HG03025 (cell line): ENCODE measurements around the gene OLFML2B.

Experiments used
- ATAC-seq: cut with Tn5 transposase; IDR thresholded peaks from one replicate; pipeline ENCODE4 v1.9.1; 2021; ENCODE audit warnings: mild to moderate bottlenecking, moderate library complexity; ENCODE audit not compliant: unreplicated experiment, low FRiP score

Gene OLFML2B

DNA sequence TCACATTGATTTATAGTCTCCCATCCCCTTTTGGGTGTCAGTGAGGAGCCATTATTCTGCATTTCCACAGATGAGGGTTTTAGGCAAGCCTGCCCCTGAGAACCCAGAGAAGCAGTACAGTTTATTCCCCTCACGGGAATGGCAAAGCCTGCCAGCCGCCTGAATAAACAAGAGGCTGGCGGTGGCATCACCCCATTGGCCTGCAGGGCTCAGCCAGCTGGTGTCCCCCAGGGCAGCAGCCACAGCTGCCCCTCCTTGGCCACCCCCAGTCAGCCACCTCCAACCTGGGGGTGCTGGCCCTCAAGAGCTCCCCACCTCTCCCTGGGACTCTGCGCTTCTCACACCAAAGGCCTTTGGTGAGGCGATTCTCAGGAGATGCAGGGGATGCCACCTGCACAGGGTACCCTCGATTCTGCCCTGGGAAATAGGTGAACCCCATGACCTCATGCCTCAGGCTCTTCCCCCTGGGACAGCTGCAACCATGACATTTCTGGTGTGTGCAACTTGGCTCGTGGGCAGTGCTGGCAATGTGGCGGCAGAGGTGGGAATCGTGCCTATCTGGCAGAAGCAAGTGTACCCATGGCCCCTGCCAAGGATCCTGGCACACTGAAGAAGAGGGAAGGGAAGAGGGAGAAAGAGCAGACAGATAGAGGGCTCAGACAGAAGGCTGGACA, 14.0 kb downstream of the OLFML2B start:
- no peak for ATAC-seq

DNA sequence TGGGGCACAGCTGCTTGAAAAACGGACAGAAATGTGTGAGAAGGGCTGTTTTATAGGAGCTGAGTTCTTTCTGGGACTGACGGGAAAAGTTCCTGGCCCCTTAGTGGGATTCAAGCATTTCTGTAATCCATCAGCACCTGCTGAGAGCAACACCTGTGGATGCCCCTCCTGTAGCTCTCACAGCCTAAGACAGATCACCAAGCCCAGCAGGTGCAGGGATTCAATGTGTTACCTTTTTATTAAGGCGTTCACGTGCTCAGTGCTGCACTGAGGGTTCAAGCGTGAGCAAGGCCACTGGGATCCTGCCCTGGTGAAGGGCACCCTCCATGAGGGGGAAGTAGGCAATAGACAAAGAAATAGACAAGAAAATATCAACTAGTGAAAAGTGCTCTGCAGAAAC, 14.9 kb downstream of the OLFML2B start:
- ATAC-seq, result no peak

DNA sequence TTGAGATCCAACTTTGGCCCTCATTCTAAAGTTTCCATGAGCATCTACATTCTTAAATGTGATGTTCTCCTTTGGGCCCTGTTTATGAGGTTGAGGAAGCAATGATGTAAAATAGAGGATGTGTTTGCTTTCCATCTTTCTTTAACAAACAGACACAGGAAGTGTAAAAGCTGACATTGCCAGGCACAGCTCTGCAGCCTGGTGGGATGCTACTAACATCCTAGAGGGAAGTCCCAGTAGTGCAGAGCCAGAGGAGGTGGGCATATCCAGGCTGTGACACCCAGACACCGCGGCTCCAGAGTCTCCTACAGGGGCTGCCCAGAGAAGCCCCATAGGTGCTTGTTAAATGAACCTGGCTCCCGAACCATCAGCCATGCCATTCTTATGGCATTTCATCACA, 16.2 kb downstream of the OLFML2B start:
- no peak for ATAC-seq

DNA sequence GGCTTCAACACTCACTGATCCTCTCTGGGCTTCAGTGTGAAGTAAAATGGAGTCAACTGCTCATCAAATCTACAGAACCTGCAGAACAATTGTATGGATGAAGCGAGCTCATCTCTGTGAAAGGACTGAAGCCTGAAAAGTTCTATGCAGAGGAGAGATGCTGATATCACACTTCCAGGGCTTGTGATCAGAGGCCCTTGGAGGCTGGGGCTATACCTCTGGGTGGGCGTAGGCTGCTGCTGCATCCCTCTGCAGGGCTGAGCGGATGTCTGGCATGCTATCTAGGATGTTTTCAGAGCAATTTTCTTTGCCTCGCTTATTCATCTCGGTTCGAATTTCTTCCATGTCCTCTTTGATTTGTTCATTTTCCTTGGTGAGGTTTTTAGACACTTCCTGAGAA, 17.6 kb downstream of the OLFML2B start:
- ATAC-seq, result no peak

DNA sequence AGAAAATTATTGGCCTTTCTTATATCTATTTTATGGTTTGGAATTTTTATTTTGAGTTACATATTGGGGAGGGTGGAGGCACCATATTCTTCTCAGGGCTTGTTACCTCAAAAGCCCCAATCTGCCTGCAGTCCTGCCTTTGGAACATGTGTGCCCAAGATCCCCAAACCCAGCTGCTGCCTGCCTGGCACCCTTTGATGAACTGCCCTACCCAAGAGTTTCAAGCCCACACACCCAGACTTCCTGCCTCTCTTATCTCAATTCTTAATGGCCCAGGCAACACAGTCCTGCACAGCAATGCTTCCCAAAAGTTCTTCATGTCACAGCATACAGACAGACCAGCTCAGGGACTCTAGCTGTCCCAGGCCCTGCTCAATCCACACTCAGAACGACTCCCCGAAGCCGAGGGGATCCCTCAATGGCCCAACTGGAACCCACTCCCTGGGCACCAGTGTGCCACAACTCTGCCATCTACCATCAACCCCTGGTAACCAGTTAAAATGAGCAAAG, 19.2 kb downstream of the OLFML2B start:
- no peak for ATAC-seq

DNA sequence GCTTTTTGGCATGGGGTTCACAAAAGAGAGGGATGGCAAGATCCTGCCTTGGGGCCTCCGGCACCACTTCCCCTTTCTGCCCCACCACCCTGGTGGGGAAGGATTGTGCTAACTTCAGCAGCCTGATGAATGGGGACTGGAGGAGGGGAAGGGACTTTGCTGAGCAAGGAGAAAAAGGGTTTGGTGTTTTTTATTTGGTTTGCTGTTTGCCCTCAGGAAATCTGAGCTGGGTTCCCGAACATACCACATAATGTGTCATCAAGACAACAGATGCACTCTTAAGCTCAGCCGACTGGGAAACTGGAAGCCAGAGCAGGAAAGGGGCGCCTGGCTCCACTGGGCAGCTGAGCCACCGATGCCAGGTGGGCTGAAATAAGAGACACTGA, 19.8 kb downstream of the OLFML2B start:
- ATAC-seq, result no peak

DNA sequence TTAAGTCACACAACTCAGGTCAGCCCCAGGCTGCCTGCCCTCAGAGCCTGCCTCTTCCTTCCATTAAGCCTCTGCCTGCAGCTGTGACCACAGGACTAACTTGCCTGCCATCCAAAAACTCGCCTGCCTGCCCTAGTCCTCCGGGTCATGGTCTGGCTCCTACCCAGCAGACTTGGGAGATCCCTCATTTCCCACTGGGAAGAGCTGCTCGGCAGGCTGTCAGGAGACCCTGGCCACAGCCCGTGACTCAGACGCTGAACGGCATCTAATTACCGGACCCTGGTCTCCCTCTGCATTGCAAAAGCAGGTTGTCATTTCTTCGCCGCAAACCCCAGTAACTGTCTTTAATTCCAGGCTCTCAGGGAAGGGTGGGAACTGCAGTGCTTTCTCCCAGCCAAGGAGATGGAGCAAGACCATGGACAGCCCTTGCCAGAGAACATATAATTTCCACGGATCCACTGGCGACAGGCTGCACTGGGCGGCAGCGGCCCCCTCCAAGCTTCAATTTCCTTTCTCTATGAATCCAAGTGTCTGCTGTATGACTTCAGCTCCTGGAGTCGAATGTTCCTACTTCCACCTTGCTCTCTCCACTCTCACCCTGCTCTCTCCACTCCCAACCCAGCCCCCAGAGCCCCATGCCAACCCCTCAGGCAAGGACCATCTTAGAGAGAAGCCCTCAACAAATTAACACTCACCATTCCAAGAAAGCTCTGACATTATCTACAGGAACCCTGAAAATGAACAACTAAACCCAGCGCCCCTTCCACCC, 20.4 kb downstream of the OLFML2B start:
- no peak for ATAC-seq

DNA sequence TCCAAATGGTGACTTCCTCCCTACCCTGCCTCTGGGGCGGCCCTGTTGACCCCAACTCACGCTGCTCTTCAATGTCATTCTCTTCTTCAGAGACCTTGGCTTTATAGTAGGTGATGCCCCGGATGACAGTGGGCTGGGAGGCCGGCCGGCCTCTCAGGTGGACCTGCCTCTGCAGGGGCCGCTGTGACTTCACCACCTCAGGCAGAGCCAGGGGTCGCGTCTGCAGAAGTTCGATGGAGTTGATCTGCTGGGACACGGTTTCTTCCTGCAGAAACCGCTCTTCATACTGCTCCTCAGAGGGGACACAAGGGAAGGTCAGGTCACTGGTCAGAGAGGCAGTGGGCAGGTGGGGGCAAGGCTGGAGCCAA, 23.6 kb downstream of the OLFML2B start:
- ATAC-seq, result no peak

DNA sequence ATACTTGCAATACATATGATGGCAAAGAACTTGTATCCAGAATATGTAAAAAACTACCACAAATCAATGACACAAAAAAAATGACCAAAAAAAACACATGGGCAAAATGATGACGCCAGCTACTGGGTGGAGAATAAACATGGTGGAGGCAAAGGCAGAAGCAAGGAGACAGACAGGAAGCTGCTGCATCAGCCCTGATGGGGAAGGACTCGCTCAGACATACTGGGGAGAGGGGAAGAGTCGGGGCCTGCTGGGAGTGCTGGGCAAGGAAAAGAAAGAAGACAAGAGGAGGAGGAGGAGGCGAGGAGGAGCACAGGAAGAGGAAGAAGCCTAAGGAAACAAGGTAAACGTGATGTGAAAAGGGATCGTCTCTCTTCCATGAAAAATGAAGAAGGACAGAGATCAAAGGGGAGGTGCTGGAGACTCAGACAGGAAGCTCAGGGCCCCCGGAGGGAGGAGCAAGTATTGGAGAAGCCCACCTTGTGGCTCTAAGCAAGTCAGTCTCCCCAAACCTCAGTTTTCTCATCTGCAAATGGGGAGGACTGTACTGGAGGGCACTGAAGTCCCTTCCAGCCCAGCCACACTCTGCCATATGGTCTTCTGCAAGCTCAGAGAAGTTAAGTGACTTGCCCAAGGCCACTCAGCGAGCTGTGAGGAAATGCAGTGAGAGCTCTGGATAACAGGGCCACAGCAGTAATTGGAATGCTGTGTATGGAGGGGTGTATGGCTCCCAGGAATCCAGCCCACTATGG, 24.2 kb downstream of the OLFML2B start:
- ATAC-seq, result no peak

DNA sequence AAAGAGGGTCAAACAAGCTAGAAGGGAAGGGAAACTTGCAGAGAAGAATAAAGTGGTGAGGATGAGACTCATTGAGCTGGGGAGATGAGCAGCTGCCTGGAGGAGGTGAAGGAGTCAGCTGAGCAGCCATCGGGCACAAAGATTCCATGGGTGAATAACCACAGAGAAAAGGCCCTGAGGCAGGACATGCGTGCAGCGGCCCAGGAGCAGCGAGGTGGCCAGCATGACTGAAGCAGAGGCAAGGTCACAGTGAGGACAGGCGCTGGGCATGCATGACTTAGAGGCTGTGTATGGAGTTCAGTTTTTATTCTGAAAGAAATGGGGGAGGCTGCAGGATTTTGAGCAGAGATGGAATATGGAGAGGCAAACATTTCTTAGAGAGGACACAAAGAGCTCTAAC, 24.9 kb downstream of the OLFML2B start:
- ATAC-seq, result no peak

DNA sequence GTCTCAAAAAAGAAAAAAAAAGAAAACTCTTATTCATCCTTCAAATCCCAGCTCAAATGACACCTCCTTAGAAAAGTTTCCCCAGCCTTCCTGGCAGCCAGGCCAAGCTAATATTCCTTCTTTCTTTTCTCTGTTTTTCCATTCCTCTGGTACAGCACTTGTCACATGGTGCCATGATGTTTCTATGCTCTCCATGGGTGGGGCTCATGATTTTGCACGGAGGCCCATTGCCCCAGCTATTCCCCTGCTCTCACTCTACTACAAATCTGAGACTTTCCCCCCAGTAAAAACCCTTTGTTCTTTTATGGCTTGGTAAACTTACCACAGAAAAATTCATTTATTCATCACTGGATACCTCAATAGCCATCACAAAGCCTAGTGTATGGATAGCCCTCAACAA, 26.5 kb downstream of the OLFML2B start:
- no peak for ATAC-seq

DNA sequence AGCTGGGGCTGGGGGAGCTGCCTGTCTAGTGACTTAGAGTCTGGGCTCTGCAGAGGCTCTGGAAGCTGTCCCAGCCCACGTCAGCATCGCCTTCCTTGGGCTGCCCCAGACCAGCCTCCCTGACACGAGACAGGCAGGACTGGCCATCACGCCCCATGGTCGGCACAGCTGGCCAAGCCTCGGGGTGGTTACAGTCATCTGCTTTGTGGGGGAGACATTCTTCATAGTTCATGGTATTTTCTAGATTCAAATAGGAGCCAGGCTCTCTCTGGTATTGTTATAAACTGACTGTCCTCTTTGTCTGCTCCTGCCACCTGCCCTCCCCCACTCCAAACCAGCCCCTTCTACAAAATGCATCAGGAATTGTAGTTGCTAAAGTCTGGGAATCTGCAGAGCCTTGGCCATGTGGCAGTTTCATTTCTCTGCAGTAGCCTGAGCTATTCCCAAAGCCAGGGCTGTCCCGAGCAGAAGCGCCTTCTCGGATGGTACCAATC, 29.4 kb downstream of the OLFML2B start:
- ATAC-seq, result no peak

DNA sequence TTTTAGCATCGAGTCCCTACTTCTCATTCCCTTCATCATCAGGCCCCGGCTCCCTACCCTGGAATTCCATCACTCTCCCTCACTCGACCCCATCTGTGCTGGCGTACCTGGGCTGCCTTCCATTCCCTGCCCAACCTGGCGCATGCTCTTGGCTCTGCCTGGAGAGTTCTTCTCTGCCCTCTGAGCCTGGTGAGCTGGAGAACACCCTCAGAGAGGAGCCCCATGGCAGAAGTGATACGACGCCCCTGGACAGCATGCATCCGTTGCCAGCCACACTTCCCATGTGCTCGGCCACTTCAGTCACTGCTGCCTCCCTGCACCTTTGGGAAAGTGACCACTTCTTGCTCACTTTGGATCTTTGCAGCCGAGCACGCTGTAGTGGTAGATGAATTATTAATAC, 30.1 kb downstream of the OLFML2B start:
- no peak for ATAC-seq

DNA sequence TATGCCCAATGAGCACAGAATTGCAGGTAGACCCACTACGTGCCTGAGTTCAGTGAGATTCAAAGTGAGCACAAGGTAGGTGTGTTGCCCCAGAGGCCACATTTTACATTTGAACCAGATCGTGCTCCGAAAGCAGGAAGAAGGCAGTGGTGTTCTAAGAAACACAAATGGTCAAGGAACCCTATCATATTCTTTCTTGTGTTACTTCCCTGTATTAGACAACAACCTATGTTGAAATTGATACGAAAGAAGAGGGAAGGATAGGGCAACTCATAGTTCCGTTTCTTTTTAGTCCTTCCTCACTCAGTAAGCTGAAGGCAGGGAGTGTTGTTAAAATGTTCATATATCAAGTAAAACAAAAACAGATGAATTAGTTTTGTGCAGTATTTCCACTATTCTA, 33.9 kb downstream of the OLFML2B start:
- ATAC-seq, result no peak

DNA sequence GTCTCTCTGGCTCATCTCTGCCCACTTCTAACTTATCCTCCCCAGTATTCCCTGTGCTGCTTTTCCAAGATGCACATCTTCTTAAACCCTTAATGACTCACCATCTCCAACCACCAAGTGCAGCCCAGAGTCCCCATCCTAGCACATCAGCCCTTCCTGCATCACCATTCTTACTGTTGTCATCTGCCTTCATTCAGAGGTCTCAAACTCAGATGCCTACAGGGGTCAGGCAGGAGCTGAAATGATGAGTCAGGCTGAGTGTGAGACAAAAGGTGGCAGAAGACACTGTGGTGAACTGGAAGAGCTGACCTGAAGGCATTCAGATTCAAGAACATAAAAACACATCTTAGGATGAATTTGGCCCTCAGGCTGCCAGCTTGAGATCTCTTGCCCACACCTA, 34.6 kb downstream of the OLFML2B start:
- ATAC-seq, result no peak

DNA sequence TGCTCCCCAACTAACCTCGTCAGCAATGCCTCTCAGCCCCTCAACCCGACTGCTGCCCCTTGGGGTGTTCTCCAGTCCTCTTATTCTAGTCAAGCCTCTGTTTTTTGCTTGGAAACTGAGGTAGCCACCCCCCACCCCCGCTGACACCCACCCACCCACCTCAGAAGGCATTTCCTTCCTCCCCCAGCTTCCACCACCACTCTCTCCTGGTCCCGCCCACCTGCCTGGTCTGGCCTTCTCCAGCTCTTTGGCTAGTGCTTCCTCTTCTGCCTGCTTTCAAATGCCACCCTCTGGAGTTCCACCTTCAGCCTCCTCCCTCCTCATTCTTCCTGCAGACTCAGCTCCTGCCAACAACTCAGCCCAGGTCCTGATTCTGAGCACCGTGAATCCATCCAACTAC, 35.3 kb downstream of the OLFML2B start:
- no peak for ATAC-seq

DNA sequence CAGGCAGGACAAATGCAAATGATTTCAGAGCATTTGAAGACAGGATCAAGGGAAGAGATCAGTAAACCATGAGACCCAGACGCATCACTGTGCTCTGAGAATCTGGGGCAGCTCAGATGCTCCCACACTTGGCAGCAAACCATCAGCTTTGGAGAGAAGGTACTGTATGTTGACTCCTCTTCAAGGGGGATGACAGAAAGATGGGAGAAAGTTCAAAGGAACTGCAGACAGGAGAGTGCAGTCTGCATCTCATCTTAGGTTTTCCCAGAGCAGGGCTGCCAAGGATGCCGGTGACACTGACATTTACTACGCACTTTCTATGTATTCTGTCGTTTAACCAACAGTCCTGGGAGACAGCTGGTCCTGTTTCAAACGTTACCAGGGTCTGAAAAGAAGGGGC, 35.8 kb downstream of the OLFML2B start:
- no peak for ATAC-seq

DNA sequence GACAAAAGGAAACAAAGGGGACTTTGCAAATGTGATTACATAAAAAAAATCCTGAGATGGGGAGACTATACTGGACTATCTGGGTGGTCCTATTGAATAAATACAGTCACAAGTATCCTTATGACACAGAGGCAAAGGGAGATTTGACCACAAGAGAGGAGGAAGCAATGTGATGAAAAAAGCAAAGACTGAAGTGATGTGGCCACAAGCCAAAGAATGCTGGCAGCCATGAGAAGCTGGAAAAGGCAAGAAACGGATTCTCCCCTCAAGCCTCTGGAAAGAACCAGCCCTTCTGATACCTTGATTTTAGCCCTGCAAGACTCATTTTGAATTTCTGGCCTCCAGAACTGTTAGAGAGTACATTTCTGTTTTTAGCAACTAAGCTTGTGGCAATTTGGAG, 36.4 kb downstream of the OLFML2B start:
- no peak for ATAC-seq

DNA sequence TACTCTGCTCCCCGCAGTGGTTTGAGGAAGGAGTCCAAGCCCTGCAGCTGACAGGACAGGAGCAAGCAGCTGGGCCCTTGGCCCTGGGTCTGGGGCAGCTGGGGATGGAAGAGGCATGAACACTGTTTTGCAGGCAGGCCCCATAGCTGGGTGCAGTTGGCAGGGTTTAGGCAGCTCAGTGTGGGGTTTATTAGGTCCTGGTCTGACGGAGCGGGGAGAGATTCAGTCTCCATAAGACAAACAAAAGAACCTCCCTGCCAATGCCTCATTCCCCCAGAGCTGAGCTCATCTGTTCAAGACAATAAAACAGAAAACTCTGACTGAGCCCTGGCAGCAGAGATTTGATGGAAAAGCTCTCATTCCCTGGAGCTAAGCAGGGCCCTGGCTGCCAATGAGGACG, 37.3 kb downstream of the OLFML2B start:
- no peak for ATAC-seq

DNA sequence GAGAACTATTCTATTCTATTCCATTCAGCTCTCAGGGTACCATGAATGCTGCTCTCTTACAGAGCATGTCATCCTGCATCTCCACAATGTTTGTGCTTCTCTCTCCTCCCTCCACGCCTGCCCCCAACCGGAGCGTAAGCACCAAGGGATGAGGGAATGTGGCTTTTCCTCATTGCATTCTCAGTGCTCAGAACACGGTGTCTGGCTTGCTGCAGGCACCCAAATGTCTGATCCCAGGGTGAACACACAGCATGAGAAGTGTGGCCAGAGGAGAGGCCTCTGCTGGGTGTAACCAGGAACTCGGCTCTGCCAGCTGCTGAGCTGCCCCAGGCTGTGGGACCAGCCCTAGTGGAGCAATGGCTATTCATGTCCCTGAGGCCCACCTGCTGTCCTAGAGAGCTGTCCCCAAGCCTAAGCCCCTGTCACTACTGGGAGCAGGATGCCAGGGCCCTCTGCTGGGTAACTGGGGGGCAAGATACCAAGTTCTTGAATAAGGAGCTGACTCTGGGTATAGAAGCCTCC, 38.3 kb downstream of the OLFML2B start:
- ATAC-seq, result no peak

DNA sequence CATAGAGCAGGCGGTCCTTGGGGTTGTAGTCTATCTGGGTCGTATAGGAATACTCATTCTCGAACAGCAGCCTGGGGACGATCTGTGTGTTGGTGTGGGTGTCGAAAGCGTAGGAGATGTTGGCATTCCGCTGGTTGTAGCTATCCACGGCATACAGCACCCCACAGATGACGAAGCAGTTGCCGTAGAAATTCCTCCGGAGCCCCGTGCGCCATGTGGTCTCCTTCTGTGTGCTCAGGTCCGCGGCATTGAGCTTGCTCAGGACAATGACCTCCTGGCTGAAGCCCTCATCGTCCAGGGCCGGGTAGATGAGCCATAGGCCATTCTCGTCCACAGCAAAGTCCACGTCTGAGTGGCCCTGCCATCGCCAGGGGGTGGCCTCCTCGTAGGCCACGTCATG, 39.9 kb downstream of the OLFML2B start:
- ATAC-seq, result no peak
